ENCODE results near the gene HSPA2. TPM values are rescaled to one million over a fixed set of nuclear protein-coding genes. Genes with fewer than 3 reads are reported as not detected.
A peak's percentile ranks its signal among the peaks of the same experiment; 100 is the strongest.

The HSPA2 gene
- total and polyA plus RNA-seq, 4 donors = 6.9 to 20.5 (median 11.4) TPM

DNA sequence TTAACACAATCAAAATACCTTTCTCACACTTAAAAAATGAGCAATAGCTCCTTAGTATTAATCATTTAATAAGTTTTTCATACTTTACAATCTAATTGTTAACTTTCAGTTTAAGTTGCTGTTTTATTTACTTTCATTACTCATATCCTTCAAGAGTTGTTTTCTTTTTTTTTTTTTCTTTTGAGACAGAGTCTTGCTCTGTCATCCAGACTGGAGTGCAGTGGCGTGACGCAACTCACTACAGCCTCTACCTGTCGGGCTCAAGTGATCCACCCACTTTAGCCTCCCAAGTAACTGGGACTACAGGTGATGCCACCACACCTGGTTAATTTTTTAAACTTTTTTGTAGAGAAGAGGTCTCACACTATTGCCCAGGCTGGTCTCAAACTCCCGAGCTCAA lies 19.8 kb upstream of the HSPA2 start:
- 82 to 83% methylated on average over 4 of the region's 4 CpGs for WGBS, 2 donors
- TF ChIP-seq, protein P1, sequence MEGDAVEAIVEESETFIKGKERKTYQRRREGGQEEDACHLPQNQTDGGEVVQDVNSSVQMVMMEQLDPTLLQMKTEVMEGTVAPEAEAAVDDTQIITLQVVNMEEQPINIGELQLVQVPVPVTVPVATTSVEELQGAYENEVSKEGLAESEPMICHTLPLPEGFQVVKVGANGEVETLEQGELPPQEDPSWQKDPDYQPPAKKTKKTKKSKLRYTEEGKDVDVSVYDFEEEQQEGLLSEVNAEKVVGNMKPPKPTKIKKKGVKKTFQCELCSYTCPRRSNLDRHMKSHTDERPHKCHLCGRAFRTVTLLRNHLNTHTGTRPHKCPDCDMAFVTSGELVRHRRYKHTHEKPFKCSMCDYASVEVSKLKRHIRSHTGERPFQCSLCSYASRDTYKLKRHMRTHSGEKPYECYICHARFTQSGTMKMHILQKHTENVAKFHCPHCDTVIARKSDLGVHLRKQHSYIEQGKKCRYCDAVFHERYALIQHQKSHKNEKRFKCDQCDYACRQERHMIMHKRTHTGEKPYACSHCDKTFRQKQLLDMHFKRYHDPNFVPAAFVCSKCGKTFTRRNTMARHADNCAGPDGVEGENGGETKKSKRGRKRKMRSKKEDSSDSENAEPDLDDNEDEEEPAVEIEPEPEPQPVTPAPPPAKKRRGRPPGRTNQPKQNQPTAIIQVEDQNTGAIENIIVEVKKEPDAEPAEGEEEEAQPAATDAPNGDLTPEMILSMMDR (IDR thresholded peaks at IDR 0.05; ENCODE audit: control extremely low read depth, extremely low read depth) = no peak
- no peak for DNase-seq

DNA sequence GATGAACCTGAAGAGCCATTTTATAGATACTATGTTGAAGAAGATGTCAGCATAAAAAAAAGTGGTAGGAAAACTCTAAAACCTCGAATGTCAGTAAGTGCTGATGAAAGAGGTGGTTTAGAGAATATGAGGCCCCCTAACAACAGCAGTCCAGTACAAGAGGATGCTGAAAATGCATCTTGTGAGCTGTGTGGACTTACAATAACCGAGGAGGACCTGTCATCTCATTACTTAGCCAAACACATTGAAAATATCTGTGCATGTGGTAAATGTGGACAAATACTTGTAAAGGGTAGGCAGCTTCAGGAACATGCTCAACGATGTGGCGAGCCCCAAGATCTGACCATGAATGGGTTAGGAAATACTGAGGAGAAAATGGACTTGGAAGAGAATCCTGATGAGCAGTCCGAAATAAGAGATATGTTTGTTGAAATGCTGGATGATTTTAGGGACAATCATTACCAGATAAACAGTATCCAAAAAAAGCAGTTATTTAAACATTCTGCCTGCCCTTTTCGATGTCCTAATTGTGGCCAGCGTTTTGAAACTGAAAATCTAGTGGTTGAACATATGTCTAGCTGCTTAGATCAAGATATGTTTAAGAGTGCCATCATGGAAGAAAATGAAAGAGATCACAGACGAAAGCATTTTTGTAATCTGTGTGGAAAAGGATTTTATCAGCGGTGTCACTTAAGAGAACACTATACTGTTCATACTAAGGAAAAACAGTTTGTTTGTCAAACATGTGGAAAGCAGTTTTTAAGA lies 17.8 kb upstream of the HSPA2 start:
- no peaks in the 10 kb centered on the region for H3K27me3 ChIP-seq (ENCODE audit: control insufficient read depth in 3 of 3, insufficient read depth in 3 of 3, low read length in 2 of 3)
- DNase-seq = no peak
- TF ChIP-seq, protein P1 (IDR thresholded peaks at IDR 0.05; ENCODE audit: control extremely low read depth, extremely low read depth) = no peak
- no peak overlapping the region for H3K4me3 ChIP-seq
- H3K4me1 ChIP-seq (ENCODE audit: control insufficient read depth in 5 of 5, insufficient read depth in 5 of 5, low read length in 5 of 5) = peaks cover 0 to 7% (median 0%) of the 10 kb centered on the region in 5 donors
- H3K9me3 ChIP-seq (ENCODE audit: control insufficient read depth in 4 of 4, insufficient read depth in 3 of 4, low read length in 3 of 4) = no peaks in the 10 kb centered on the region
- no peak overlapping the region for H3K9ac ChIP-seq (ENCODE audit: insufficient read depth in 1 of 2, low read length in 2 of 2)
- H3K36me3 ChIP-seq (ENCODE audit: control insufficient read depth in 4 of 4, insufficient read depth in 4 of 4, low read length in 4 of 4) = peaks cover 9 to 31% (median 20%) of the 10 kb centered on the region in 4 donors
- H3K27ac ChIP-seq (ENCODE audit: low read depth in 1 of 2, low read length in 1 of 2) = no peak overlapping the region
- ATAC-seq (ENCODE audit: insufficient read depth, low FRiP score) = no peak
- WGBS, 2 donors = 80 to 89% methylated on average over 9 of the region's 9 CpGs

More for the DNA sequence above, 19.8 kb upstream of the HSPA2 start:
- H3K4me3 ChIP-seq = no peak overlapping the region
- no peak overlapping the region for H3K9ac ChIP-seq (ENCODE audit: insufficient read depth in 1 of 2, low read length in 2 of 2)
- no peak overlapping the region for H3K27ac ChIP-seq (ENCODE audit: low read depth in 1 of 2, low read length in 1 of 2)
- peaks cover 4 to 24% (median 17%) of the 10 kb centered on the region in 4 donors for H3K36me3 ChIP-seq (ENCODE audit: control insufficient read depth in 4 of 4, insufficient read depth in 4 of 4, low read length in 4 of 4)
- peaks cover 0 to 7% (median 0%) of the 10 kb centered on the region in 5 donors for H3K4me1 ChIP-seq (ENCODE audit: control insufficient read depth in 5 of 5, insufficient read depth in 5 of 5, low read length in 5 of 5)
- H3K27me3 ChIP-seq (ENCODE audit: control insufficient read depth in 3 of 3, insufficient read depth in 3 of 3, low read length in 2 of 3) = no peaks in the 10 kb centered on the region
- H3K9me3 ChIP-seq (ENCODE audit: control insufficient read depth in 4 of 4, insufficient read depth in 3 of 4, low read length in 3 of 4) = no peaks in the 10 kb centered on the region
- ATAC-seq (ENCODE audit: insufficient read depth, low FRiP score) = peak; percentile 41

DNA sequence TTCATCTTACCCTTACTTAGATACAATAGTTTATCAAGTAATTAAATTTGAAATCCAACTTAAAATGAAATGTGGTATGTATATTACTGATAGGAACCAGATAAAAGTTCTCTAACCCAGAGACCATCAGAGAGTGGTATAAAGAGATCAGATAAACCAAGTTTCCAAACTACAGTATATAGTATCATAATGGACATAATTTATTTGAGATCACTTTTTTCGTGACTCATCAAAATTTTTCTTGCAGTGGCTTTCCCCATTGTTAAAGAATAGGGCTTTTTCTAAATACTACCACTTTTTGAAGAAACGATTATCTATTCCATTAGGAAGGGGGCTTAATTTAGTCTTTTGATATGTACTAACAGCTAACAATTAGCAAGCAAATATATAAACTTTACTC lies 15.2 kb upstream of the HSPA2 start:
- TF ChIP-seq, protein P1 (IDR thresholded peaks at IDR 0.05; ENCODE audit: control extremely low read depth, extremely low read depth) = no peak
- peaks cover 10 to 31% (median 20%) of the 10 kb centered on the region in 4 donors for H3K36me3 ChIP-seq (ENCODE audit: control insufficient read depth in 4 of 4, insufficient read depth in 4 of 4, low read length in 4 of 4)
- H3K9me3 ChIP-seq (ENCODE audit: control insufficient read depth in 4 of 4, insufficient read depth in 3 of 4, low read length in 3 of 4) = no peaks in the 10 kb centered on the region
- H3K4me3 ChIP-seq = no peak overlapping the region
- WGBS, 2 donors = 93 to 98% methylated on average over 2 of the region's 2 CpGs
- ATAC-seq (ENCODE audit: insufficient read depth, low FRiP score) (no peak), DNase-seq (no peak)
- no peak overlapping the region for H3K27ac ChIP-seq (ENCODE audit: low read depth in 1 of 2, low read length in 1 of 2)
- H3K4me1 ChIP-seq (ENCODE audit: control insufficient read depth in 5 of 5, insufficient read depth in 5 of 5, low read length in 5 of 5) = peaks cover 0 to 7% (median 0%) of the 10 kb centered on the region in 5 donors
- no peak overlapping the region for H3K9ac ChIP-seq (ENCODE audit: insufficient read depth in 1 of 2, low read length in 2 of 2)
- H3K27me3 ChIP-seq (ENCODE audit: control insufficient read depth in 3 of 3, insufficient read depth in 3 of 3, low read length in 2 of 3) = no peaks in the 10 kb centered on the region
